Kidney epithelial cell (primary cell): ENCODE measurements around the gene GAS7. TPM values are rescaled to one million over a fixed set of nuclear protein-coding genes. Genes with fewer than 3 reads are reported as not detected.

Source experiments
- DNase-seq: peaks from one replicate; pipeline ENCODE4 v3.0.0-alpha.2; 2010; ENCODE audit warnings: low read depth
- H3K27me3 ChIP-seq: 2 replicates; pipeline ENCODE4 v1.6.0; 2011; ENCODE audit warnings: low read length; ENCODE audit not compliant: control insufficient read depth, insufficient read depth
- H3K36me3 ChIP-seq: 2 replicates; pipeline ENCODE4 v1.5.1; 2011; ENCODE audit warnings: low read length; ENCODE audit not compliant: control insufficient read depth, insufficient read depth
- H3K4me3 ChIP-seq: 2 replicates; pipeline ENCODE4 v1.5.1; 2011; ENCODE audit warnings: low read depth, mild to moderate bottlenecking, control low read depth, low read length
- CTCF ChIP-seq: IDR thresholded peaks from 2 replicates; pipeline ENCODE4 v1.5.1; 2011; ENCODE audit warnings: mild to moderate bottlenecking, moderate library complexity, low read length, control low read depth, inconsistent platforms; ENCODE audit not compliant: insufficient read depth, poor library complexity, severe bottlenecking
- total RNA-seq: library from RNA; depleted of rRNA; stranded (reverse); fragments of >200 nt; gene quantifications from 2 replicates; pipeline ENCODE4 v1.2.3, GENCODE V29; 2015

Gene GAS7
- total RNA-seq, 1 donor from 2014 or later, result 3.6 TPM

- H3K36me3 ChIP-seq, result no peaks in the 10 kb centered on the region
- H3K27me3 ChIP-seq, result no peaks in the 10 kb centered on the region
- no peak overlapping the region for H3K4me3 ChIP-seq
- no peak for DNase-seq
- TF ChIP-seq CTCF, result no peak
These were observed 115.6 kb downstream of the GAS7 start for GRCh38 chr17:10082795-10083194.

- no peak for DNase-seq
- Histone ChIP-seq H3K4me3 (no peak overlapping the region), H3K27me3 (no peaks in the 10 kb centered on the region), H3K36me3 (no peaks in the 10 kb centered on the region)
- no peak for TF ChIP-seq CTCF
These were observed 116.7 kb downstream of the GAS7 start for GRCh38 chr17:10081571-10082169.

- no peak for TF ChIP-seq CTCF
- H3K4me3 ChIP-seq, result no peak overlapping the region
- no peaks in the 10 kb centered on the region for H3K36me3 ChIP-seq
- H3K27me3 ChIP-seq, result no peaks in the 10 kb centered on the region
- no peak for DNase-seq
These were observed 120.7 kb downstream of the GAS7 start for GRCh38 chr17:10077561-10078299.

- no peaks in the 10 kb centered on the region for H3K36me3 ChIP-seq
- TF ChIP-seq CTCF, result no peak
- H3K27me3 ChIP-seq, result no peaks in the 10 kb centered on the region
- DNase-seq, result no peak
- no peak overlapping the region for H3K4me3 ChIP-seq
These were observed 122.5 kb downstream of the GAS7 start for GRCh38 chr17:10075919-10076318.

GRCh38 chr17:10073941-10074340, 124.5 kb downstream of the GAS7 start:
- H3K4me3 ChIP-seq, result no peak overlapping the region
- H3K36me3 ChIP-seq, result no peaks in the 10 kb centered on the region
- DNase-seq, result no peak
- H3K27me3 ChIP-seq, result no peaks in the 10 kb centered on the region
- TF ChIP-seq CTCF, result no peak
